GM18951 (cell line): ENCODE measurements around the gene RABGAP1L.
"Not testable (repeated sequence)": the region's sequence is repeated elsewhere in the genome, so short reads cannot be mapped to it uniquely, and the experiment has no call there.

Experiments
- POLR2A ChIP-seq: IDR thresholded peaks from 4 replicates; pipeline ENCODE4 v1.6.1; 2011; ENCODE audit warnings: mild to moderate bottlenecking; ENCODE audit not compliant: insufficient read length, insufficient read depth; ENCODE audit errors: extremely low read depth
- in situ Hi-C: fragments of 300-500 bp; cut with MboI; formaldehyde crosslinking; loops from one replicate; pipeline ENCODE4 v1.12.0; 2022; ENCODE audit warnings: low sequenced_read_pairs, mixed read lengths, inconsistent platforms; ENCODE audit not compliant: unreplicated experiment

Gene RABGAP1L

DNA sequence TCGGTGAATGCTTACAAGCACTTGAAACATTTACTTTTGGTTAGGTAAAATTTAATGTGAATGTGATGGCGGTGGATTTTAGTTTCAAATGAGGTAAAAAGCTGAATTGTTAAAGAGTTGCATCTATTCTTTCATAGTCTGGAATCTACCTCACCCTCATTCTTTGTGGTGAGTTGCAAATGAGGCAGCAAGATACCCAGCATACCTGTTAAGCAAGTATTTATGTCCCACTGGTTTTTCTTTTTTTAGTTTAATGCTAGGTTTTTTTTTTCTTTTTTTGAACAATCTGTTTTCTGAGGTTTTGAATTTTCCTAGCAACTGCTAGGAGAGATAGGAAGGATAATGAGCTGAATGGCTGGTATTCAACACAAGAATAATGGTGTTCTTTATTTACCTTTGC is 712.6 kb downstream of the RABGAP1L start:
- in situ Hi-C loops, result no loop called here
- no peak for TF ChIP-seq POLR2A

DNA sequence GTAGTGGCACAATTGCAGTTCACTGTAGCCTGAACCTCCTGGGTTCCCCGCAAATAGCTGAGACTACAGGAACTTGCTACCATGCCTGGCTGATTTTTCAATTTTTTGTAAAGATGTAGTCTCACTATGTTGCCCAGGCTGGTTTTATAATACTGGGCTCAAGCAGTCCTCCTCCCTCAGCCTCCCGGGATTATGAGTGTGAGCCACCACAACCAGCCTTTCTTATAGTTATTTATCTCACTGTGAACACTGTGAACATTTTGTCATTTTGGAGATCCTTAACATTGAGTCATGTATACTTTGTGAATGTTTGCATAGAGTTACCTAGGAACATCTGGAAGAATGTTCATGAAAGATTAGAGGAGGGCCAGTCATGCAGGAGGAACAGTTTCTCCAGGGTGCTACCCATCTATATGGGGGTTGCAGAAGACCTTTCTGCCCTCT is 713.3 kb downstream of the RABGAP1L start:
- TF ChIP-seq POLR2A, result no peak
- in situ Hi-C loops, result no loop called here

DNA sequence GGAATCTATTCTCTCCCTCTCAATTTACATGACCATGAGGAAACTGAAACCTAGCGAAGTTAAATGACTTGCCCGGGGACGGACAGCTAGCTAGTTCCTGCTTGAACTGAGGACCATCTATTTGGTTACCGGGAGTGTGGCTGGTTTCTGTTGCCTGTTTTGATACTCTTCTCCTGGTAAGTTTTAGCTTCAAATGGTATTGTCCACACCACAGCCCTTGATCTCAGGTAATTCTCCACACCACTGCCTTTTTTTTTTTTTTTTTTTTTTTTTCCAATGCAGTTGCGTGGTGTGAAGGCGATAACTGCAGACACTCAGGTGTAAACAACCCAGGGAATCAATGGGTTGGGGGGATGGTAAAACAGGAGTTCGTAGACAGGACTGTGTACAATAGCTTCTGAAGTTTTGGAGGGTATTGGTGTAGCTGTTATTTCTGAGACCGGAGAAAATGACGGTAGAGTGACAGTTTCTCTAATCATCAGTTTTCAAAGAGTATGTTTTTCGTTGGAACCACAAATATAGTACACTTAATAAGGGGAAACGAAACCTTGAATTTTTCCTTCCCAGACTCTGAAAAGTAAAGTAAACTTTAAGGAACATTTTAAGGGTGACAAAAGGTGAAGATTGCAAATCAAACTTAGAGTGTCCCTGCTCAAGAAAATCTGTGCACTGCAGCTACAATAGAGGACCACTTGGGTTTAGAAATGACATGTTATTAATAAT is 715.2 kb downstream of the RABGAP1L start:
- in situ Hi-C loops, result no loop called here
- TF ChIP-seq POLR2A, result no peak

DNA sequence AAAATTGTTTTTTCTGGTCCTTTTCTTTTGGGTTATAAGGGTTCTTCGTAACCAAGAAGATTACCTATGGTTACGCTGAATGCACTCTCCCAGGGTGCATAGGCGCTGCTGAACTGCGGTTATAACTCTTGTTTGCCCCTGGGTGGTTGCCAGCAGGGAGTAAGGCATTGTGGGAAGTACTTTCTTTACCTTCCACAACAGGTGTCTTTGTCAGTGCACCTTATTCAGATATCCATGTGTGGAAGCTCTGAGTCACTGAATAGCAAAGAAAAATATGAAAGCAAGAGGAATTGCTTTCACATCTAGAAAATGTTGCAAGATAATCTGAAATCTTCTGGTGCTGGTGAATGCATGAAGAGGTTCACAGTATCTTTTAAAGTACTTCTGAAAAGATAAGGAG is 716.0 kb downstream of the RABGAP1L start:
- no peak for TF ChIP-seq POLR2A
- in situ Hi-C loops, result no loop called here

DNA sequence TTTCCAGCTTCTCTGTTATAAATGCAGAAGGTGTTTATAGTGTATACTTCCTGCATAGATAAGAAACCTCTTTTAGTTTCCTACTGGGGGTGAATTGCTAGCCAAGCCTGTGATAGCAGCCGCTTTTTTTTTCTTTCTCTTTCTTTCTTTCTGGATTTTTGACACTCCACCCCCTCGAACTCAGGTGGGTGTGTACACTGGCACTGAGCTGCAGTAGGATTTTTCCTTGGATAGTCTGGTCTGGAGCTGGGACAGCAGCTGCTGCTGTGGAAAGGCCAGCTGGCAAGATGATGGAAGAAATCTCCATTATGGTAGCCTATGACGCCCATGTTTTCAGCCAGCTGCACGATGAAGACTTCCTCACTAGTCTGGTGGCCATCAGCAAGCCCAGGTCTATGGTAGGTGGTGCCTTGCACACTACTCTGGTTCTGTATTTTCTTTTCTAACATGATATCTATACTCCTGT is 717.9 kb downstream of the RABGAP1L start:
- TF ChIP-seq POLR2A, result no peak
- in situ Hi-C loops, result no loop called here

DNA sequence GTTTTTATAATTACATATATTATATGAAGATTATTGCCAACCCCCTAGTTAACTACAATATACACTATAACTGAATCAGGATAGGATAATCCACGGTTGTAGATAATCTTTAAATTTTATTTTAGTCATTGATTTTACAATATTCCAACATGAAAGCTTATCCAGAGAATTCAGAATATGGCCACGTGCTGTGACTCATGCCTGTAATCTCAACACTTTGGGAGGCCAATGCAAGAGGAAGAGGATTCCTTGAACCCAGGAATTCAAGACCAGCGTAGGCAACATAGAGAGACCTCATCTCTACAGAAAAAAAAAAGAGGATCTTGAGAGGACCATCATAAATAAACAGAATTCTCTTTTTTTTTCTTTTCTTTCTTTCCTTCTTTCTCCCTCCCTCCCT is 720.9 kb downstream of the RABGAP1L start:
- in situ Hi-C loops, result no loop called here
- TF ChIP-seq POLR2A, result no peak

DNA sequence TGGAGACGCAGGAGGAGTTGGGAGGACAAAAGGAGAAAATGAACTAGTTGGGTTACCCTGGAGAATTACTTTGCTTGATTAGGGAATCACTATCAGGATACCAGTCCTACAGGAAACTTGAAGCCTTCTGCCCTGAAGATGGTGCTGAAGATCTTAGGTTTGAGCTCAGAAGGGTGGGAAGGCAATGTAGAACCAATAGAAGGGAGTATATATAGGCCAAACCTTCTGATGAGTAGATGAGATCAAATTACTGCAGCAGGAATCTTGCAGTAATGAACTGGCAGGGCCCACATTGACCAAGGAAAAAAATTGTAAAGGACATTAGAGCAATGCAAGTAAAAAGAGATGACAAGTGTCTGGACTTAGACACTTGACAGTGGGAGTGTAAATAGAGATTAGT is 724.1 kb downstream of the RABGAP1L start:
- TF ChIP-seq POLR2A, result no peak
- in situ Hi-C loops, result no loop called here

DNA sequence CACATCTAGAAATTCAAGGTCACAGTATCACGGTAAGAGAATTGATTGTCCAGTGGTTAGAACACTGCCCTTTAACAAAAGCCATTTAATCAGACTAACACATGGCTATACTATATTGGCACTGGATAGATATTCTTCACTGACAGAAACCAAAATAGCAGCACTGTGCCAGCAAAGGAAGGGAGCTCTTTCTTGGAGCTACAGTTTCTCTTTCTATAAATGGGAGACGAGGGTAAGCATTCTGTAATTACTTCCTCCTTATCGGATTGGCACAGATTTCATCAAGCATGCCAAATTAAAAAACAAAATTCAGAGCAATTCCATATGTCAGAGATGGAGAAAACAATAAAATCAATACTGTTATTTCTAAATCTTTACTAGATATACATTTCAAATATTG is 724.7 kb downstream of the RABGAP1L start:
- in situ Hi-C loops, result no loop called here
- no peak for TF ChIP-seq POLR2A

DNA sequence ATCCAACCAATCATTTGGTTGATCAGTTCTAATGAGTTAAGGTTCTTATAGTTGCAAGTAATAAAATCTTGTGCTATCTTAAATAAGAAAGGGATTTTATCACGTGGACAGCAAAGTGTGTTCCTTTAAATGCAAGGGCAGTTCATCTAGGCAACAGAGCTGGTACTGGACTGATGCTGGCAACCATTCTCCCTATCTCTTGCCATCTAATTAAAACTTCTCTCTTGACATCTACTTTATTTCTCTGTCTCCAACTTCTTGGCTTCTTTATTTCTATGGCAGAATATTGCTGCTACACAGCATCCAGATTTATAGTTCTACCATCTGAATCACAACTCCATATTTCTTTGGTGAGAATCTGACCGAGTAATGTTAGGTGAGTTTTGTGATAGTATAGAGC is 725.2 kb downstream of the RABGAP1L start:
- in situ Hi-C loops, result no loop called here

DNA sequence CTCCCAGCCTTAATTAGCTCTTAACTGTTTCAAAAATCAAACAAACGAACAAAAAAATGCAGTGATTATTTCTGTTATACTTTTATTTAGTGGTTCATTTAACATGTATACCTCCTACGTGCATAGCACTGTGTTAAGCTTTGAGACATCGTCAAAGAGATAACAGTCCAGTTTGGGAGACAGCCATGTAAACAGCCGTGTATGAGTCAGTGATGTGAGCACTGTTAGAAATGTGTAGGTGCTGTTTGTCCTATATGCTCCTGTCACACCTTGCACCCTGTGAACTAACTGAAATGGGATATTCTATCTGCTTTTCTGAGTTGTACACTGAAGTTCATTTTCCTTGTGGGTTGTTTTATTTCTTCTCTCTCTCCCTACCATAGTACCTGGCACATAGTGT is 730.7 kb downstream of the RABGAP1L start:
- in situ Hi-C loops, result no loop called here
- no peak for TF ChIP-seq POLR2A

More for the DNA sequence above, 725.2 kb downstream of the RABGAP1L start:
- TF ChIP-seq POLR2A, result no peak

DNA sequence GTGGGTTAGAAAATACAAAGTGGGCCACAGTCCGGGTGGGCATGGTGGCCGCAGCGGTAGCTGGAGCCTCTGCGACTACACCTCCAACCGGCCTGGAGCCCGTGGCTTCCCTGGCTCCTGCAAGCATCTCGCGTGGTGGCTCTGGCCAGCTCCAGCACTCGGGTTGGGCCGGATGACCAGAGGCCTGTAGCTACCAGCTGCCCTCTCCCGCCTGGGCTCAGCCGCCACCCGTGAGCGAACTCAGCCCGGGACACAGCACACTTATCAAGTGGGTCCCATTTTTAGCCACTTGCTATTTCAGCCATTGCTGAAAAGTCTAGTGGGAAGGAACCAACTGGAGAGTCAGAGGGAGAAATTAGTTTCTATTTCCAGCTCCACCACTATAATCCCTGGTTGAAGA is 732.7 kb downstream of the RABGAP1L start:
- in situ Hi-C loops, result no loop called here
- TF ChIP-seq POLR2A, result no peak

DNA sequence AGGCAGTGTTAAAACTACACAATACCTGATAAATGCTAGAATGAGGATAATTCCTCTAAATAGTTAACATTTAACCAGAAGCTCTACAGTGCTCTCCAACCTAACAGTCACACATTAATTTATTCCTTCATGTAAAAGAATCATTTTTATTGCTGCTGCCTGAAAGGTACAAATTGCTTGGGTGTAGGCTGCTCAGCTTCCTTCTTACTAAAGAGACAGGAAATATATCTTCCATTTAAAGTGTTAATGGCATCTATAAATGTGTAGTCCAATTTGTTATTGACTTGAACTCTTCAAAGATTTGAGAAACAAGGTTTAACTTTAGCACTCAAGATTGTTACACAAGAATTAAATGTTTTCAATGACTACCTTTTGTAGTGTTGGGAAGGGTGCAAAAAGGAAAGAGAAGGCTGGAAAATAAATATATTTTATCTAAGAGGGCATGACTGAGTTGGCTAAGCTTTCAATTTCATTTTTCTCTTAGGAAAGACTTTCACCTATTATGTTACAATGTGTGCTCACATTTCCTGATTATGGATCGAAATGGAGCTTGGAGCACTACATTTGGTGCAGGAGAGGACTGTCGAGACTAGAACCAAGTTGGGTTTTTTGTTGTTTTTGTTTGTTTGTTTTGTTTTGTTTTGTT is 734.9 kb downstream of the RABGAP1L start:
- in situ Hi-C loops, result no loop called here

DNA sequence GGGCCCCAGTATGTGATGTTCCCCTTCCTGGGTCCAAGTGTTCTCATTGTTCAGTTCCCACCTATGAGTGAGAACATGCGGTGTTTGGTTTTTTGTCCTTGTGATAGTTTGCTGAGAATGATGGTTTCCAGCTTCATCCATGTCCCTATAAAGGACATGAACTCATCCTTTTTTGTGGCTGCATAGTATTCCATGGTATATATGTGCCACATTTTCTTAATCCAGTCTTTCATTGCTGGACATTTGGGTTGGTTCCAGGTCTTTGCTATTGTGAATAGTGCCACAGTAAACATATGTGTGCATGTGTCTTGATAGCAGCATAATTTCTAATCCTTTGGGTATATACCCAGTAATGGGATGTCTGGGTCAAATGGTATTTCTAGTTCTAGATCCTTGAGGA is 736.3 kb downstream of the RABGAP1L start:
- in situ Hi-C loops, result not testable (repeated sequence)

More for the DNA sequence above, 734.9 kb downstream of the RABGAP1L start:
- no peak for TF ChIP-seq POLR2A

DNA sequence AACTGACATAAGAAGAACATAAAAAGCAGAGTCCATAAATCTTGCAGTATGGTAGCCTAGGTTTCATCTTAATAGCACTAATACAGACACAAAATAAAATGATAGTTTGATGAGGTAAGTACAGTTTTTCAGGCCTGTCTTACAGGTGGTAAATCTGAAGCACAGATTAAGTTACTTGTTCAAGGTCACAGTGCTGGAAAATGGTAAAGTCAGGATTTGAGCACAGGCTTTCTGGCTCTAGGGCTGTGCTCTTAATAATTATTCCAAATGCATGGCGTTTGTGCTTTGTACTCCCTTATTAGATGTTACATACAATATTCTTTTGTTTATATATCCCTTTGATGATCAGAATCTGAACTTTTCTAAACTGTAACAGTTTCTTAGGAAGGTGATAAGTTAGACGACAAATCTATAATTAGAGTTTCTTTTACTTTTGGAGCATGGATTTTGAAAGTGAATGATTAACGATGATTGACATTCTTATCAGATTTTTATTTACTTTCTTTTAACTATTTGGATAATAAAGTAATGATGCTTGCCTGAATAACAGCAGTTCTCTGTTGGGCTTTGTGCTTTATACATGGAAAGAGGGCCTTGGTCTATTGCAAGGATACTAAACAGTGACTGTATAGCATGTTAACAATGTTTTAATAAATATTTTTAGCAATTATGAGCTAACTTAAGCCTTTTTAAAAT is 738.9 kb downstream of the RABGAP1L start:
- TF ChIP-seq POLR2A, result no peak
- in situ Hi-C loops, result no loop called here
